Upper lobe of left lung (tissue), 6 donors: ENCODE data around the gene LMNTD2. TPM values are rescaled to one million over a fixed set of nuclear protein-coding genes. Genes with fewer than 3 reads are reported as not detected.

Experiments used
- ATAC-seq, 2 donors: fragments of 200-7000 bp; cut with Tn5 transposase; one replicate each; pipeline ENCODE4 v1.9.1; 2022; ENCODE audit warnings: mild to moderate bottlenecking in 2 of 2, moderate library complexity in 2 of 2; ENCODE audit not compliant: low FRiP score in 2 of 2
- DNase-seq, 2 donors: peaks; one replicate each; pipeline ENCODE4 v3.0.0-alpha.2; 2019 to 2020
- H3K27ac ChIP-seq, 4 donors: fragments of 200-600 bp; sonication (generic); one replicate each; pipeline ENCODE4 v1.5.1; 2016 to 2019
- H3K27me3 ChIP-seq, 4 donors: fragments of 200-600 bp; sonication (generic); one replicate each; pipeline ENCODE4 v1.5.1; 2017 to 2019
- H3K36me3 ChIP-seq, 4 donors: fragments of 200-600 bp; sonication (generic); one replicate each; pipeline ENCODE4 v1.5.1; 2016 to 2019
- H3K4me1 ChIP-seq, 4 donors: fragments of 200-600 bp; sonication (generic); one replicate each; pipeline ENCODE4 v1.5.1; 2018 to 2019
- H3K4me3 ChIP-seq, 4 donors: fragments of 200-600 bp; sonication (generic); one replicate each; pipeline ENCODE4 v1.5.1; 2017 to 2019; ENCODE audit warnings: mild to moderate bottlenecking in 2 of 4, moderate library complexity in 1 of 4
- H3K9me3 ChIP-seq, 4 donors: fragments of 200-600 bp; sonication (generic); one replicate each; pipeline ENCODE4 v1.5.1; 2018 to 2019
- CTCF ChIP-seq, 6 experiments: fragments of 450-650 bp in 4 of 6; fragments of 200-600 bp in 2 of 6; sonication (generic) in 2 of 6; IDR thresholded peaks; one replicate each; pipeline ENCODE4 v1.5.1; 2016 to 2019; ENCODE audit warnings: antibody characterized with exemption in 6 of 6
- EP300 ChIP-seq, 4 donors: sonication (generic); formaldehyde crosslinking; IDR thresholded peaks; one replicate each; pipeline ENCODE4 v1.5.1; 2017; ENCODE audit warnings: antibody characterized with exemption in 4 of 4, control low read depth in 2 of 4
- POLR2A ChIP-seq, 4 donors: fragments of 450-650 bp; IDR thresholded peaks; one replicate each; pipeline ENCODE4 v1.5.1; 2016 to 2017; ENCODE audit warnings: antibody characterized with exemption in 4 of 4, mild to moderate bottlenecking in 2 of 4
- POLR2AphosphoS5 ChIP-seq, 2 donors: sonication (generic); formaldehyde crosslinking; IDR thresholded peaks; one replicate each; pipeline ENCODE4 v1.5.1; 2017; ENCODE audit warnings: antibody characterized with exemption in 2 of 2
- WGBS, 2 donors: methylation state at CpG; one replicate each; pipeline ENCODE4 v1.1.5; 2017 to 2018; 5-methylcytosine and 5-hydroxymethylcytosine counted together
- total RNA-seq, 6 donors: library from RNA; depleted of rRNA in 4 of 6; stranded (reverse); fragments of >200 nt in 4 of 6; gene quantifications; one replicate each; pipeline versions ENCODE4 v1.1.0 to v1.2.1, GENCODE V29; 2016 to 2021
- donor health status: DM: no; HTN: no; CAD: no; lungs with moderate emphysema.
- donor health status: DM: no; HTN: yes; CAD: no; lungs with severe emphysema.

Gene LMNTD2
- total RNA-seq, 6 donors from 2014 or later, result 4.6 to 32.5 (median 6.7) TPM

GRCh38 chr11:540583-541432 lies 19.7 kb downstream of the LMNTD2 start:
- H3K9me3 ChIP-seq, result no peaks in the 10 kb centered on the region
- 80 to 90% methylated on average over 1 to 21 of the region's 23 CpGs for WGBS, 2 donors
- ATAC-seq (no peak), DNase-seq (peak in 1 of 2 donors; percentile 80)
- H3K27ac ChIP-seq, result no peak overlapping the region
- no peak overlapping the region for H3K4me3 ChIP-seq
- H3K36me3 ChIP-seq, result no peaks in the 10 kb centered on the region
- TF ChIP-seq POLR2AphosphoS5 (IDR thresholded peaks at IDR 0.05), result no peak
- no peak for TF ChIP-seq POLR2A (IDR thresholded peaks at IDR 0.05)
- TF ChIP-seq CTCF (IDR thresholded peaks at IDR 0.05), result no peak
- no peak for TF ChIP-seq EP300 (IDR thresholded peaks at IDR 0.05)
- peaks cover 21 to 23% (median 22%) of the 10 kb centered on the region in 4 donors for H3K4me1 ChIP-seq
- H3K27me3 ChIP-seq, result no peaks in the 10 kb centered on the region

- TF ChIP-seq EP300 (IDR thresholded peaks at IDR 0.05), result no peak
- TF ChIP-seq POLR2A (IDR thresholded peaks at IDR 0.05), result no peak
- no peak for TF ChIP-seq POLR2AphosphoS5 (IDR thresholded peaks at IDR 0.05)
- TF ChIP-seq CTCF (IDR thresholded peaks at IDR 0.05), result no peak
- H3K27ac ChIP-seq, result no peak overlapping the region
- 89% methylated on average over 4 of the region's 8 CpGs; no CpG with 5 or more reads in 1 of the 2 donors for WGBS, 2 donors
- peaks cover 21 to 24% (median 23%) of the 10 kb centered on the region in 4 donors for H3K4me1 ChIP-seq
- DNase-seq (peak in 1 of 2 donors; percentile 68), ATAC-seq (no peak)
- H3K9me3 ChIP-seq, result no peaks in the 10 kb centered on the region
- no peaks in the 10 kb centered on the region for H3K36me3 ChIP-seq
- H3K4me3 ChIP-seq, result no peak overlapping the region
- no peaks in the 10 kb centered on the region for H3K27me3 ChIP-seq
Measured at GRCh38 chr11:539971-540481, 20.5 kb downstream of the LMNTD2 start.

DNA sequence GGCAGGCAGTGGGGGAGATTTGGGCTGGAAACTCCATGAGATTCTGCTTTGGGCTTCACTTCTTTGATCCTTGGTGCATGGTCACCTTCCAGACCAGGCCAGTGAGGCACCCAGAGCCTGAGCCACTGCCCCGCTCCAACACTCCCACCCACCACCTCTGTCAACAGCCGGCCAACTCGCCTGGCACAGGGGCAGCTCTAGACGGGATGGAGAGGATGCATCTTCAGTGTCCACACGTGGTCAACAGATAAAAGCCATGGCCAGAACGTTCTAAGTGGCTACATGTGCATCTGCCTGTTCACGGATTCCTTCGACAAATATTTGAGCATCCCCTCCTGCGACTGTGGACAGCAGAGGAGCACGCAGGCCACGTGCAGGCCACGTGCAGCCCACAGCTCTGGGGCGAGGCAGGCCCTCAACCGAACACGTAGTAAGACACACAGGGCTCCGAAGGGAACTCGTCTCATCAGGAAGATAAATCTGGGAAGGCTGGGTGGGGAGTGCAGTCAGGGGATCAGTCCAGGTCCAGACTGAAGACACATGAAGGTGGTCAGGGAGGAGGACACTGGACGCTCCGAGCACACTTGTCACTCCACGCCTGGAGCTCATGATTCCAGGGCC lies 22.0 kb downstream of the LMNTD2 start:
- peak overlapping the region in 1 of 4 donors; percentile 89 for H3K27ac ChIP-seq
- H3K4me1 ChIP-seq, result peaks cover 31 to 38% (median 34%) of the 10 kb centered on the region in 4 donors
- ATAC-seq (no peak), DNase-seq (peak in 1 of 2 donors; percentile 46)
- H3K4me3 ChIP-seq, result no peak overlapping the region
- H3K9me3 ChIP-seq, result no peaks in the 10 kb centered on the region
- H3K36me3 ChIP-seq, result peaks cover 0 to 3% (median under 1%) of the 10 kb centered on the region in 4 donors
- no peak for TF ChIP-seq CTCF (IDR thresholded peaks at IDR 0.05)
- no peak for TF ChIP-seq POLR2AphosphoS5 (IDR thresholded peaks at IDR 0.05)
- no peak for TF ChIP-seq POLR2A (IDR thresholded peaks at IDR 0.05)
- TF ChIP-seq EP300 (IDR thresholded peaks at IDR 0.05), result no peak
- 91 to 96% methylated on average over 16 to 20 of the region's 20 CpGs for WGBS, 2 donors
- H3K27me3 ChIP-seq, result no peaks in the 10 kb centered on the region

DNA sequence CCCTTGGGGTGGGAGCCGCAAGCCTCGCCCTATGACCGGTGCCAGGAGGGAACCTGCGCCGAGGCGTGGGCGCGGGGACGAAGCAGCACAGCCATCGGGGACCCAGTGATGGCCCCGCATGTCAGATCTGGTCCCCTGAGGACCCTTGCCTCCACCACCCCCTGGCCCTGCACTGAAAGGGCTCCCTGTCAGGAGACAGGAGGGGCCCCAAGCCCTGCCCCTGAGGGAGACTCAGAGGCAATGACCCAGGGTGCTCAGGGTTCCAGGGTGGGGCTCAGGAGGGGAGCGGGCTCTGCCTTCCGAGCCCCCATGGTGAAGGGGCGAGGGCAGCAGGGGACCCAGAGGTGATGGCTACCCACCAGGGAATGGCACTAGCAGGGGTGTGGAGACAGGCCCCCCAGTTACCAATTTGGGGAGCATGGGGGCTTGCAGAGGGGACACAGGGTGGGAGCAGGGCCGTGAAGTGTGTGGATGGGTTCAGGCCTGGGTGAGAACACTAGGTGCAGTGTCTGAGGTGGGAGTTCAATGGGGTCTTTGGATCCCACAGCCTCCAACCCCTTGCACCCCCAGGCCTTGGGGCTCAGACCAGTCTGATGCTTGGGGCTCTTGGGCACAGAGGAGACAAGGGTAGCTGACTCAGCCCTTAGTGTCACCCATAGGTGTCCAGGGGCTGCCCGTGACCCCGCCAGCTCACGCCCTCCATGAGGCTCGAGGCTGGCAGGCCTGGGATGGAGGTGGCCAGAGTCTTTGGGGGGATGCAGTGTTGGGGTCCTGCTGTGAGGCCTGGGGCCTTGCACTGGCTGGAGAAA lies 22.7 kb downstream of the LMNTD2 start:
- Histone ChIP-seq H3K4me3 (peak overlapping the region; percentile 3 to 97 (median 91)), H3K27me3 (no peaks in the 10 kb centered on the region), H3K36me3 (peaks cover 2 to 10% (median 6%) of the 10 kb centered on the region in 4 donors), H3K4me1 (peaks cover 31 to 43% (median 34%) of the 10 kb centered on the region in 4 donors), H3K9me3 (no peaks in the 10 kb centered on the region), H3K27ac (peak overlapping the region; percentile 26 to 89 (median 84))
- 65 to 80% methylated on average over 7 of the region's 19 CpGs for WGBS, 2 donors
- DNase-seq (peak in 1 of 2 donors; percentile 62), ATAC-seq (no peak)
- TF ChIP-seq EP300 (IDR thresholded peaks at IDR 0.05), result no peak
- TF ChIP-seq POLR2AphosphoS5 (IDR thresholded peaks at IDR 0.05), result no peak
- no peak for TF ChIP-seq POLR2A (IDR thresholded peaks at IDR 0.05)
- no peak for TF ChIP-seq CTCF (IDR thresholded peaks at IDR 0.05)
